B cell (primary cell): ENCODE data around the gene CDKAL1. TPM values are rescaled to one million over a fixed set of nuclear protein-coding genes. Genes with fewer than 3 reads are reported as not detected.

Experiments
- ATAC-seq: fragments of 200-7000 bp; cut with Tn5 transposase; one replicate; pipeline ENCODE4 v1.10.0; 2021; ENCODE audit warnings: low read depth, mild to moderate bottlenecking, moderate number of reproducible peaks, moderate library complexity
- CTCF ChIA-PET: fragments of 350-600 bp; sonication (Branson Sonifier 250); formaldehyde crosslinking; loops from one replicate; lab custom pipeline; 2021; ENCODE audit warnings: antibody characterized with exemption, inconsistent platforms; lab: Charles Lee
- POLR2A ChIA-PET: fragments of 350-600 bp; sonication (Branson Sonifier 250); formaldehyde crosslinking; loops from one replicate; lab custom pipeline; 2021; ENCODE audit warnings: antibody characterized with exemption; lab: Charles Lee
- DNase-seq: peaks from one replicate; pipeline ENCODE4 v3.0.0; 2013
- H2AFZ ChIP-seq: 2 replicates; pipeline ENCODE4 v1.6.1; 2012; ENCODE audit warnings: mild to moderate bottlenecking, low read depth, low read length; ENCODE audit not compliant: insufficient read depth, poor library complexity, severe bottlenecking
- H3K27ac ChIP-seq, 2 donors: 1 replicate in 1 of 2; 2 replicates in 1 of 2; pipeline ENCODE4 v1.5.1; 2012 to 2013; ENCODE audit warnings: low read length in 2 of 2, mild to moderate bottlenecking in 2 of 2, moderate library complexity in 1 of 2
- H3K27me3 ChIP-seq, 4 experiments: fragments of 200-600 bp in 1 of 4; sonication (generic) in 1 of 4; replicated peaks in 1 of 4; 1 replicate in 2 of 4; 2 replicates in 2 of 4; pipeline versions ENCODE4 v1.6.1 to v1.7.0; 2013 to 2016; ENCODE audit warnings: low read length in 3 of 4, mild to moderate bottlenecking in 2 of 4, mixed read lengths in 1 of 4, moderate library complexity in 1 of 4; ENCODE audit not compliant: insufficient read depth in 4 of 4, control insufficient read depth in 3 of 4; ENCODE audit errors: control extremely low read depth in 1 of 4
- H3K36me3 ChIP-seq, 2 experiments: replicated peaks in 1 of 2; 1 replicate in 1 of 2; 2 replicates in 1 of 2; pipeline versions ENCODE4 v1.6.1 to v1.7.1; 2013; ENCODE audit warnings: low read length in 1 of 2; ENCODE audit not compliant: insufficient read depth in 2 of 2, control insufficient read depth in 1 of 2; ENCODE audit errors: control extremely low read depth in 1 of 2, extremely low read depth in 1 of 2
- H3K4me1 ChIP-seq, 2 donors: fragments of 200-600 bp in 1 of 2; sonication (generic) in 1 of 2; 1 replicate in 1 of 2; 2 replicates in 1 of 2; pipeline versions ENCODE4 v1.5.1 to v1.6.1; 2013 to 2017; ENCODE audit warnings: low read length in 2 of 2; ENCODE audit not compliant: control insufficient read depth in 2 of 2, insufficient read depth in 2 of 2
- H3K4me2 ChIP-seq: replicated peaks from 2 replicates; pipeline ENCODE3; 2012; ENCODE audit warnings: mild to moderate bottlenecking, low read depth, low read length; ENCODE audit not compliant: poor library complexity, severe bottlenecking
- H3K4me3 ChIP-seq, 5 experiments: fragments of 200-600 bp in 1 of 5; sonication (generic) in 1 of 5; 1 replicate in 3 of 5; 2 replicates in 2 of 5; pipeline versions ENCODE4 v1.5.1 to v1.7.0; 2011 to 2016; ENCODE audit warnings: low read length in 4 of 5, mild to moderate bottlenecking in 4 of 5, low read depth in 2 of 5, control low read depth in 1 of 5, moderate library complexity in 1 of 5; ENCODE audit not compliant: insufficient read depth in 1 of 5; ENCODE audit errors: control extremely low read depth in 1 of 5, extremely low read depth in 1 of 5
- H3K79me2 ChIP-seq: fragments of 200-600 bp; sonication (generic); one replicate; pipeline ENCODE4 v1.6.0; 2016; ENCODE audit warnings: low read length; ENCODE audit not compliant: control insufficient read depth, insufficient read depth
- H3K9ac ChIP-seq: fragments of 200-600 bp; sonication (generic); 2 replicates; pipeline ENCODE4 v1.6.1; 2017; ENCODE audit warnings: mild to moderate bottlenecking, low read length, moderate library complexity
- H3K9me3 ChIP-seq, 3 donors: one replicate each; pipeline versions ENCODE4 v1.6.1 to v1.7.1; 2013; ENCODE audit warnings: low read length in 2 of 3; ENCODE audit not compliant: control insufficient read depth in 2 of 3, insufficient read depth in 1 of 3; ENCODE audit errors: control extremely low read depth in 1 of 3
- H4K20me1 ChIP-seq: 2 replicates; pipeline ENCODE4 v1.6.0; 2012; ENCODE audit warnings: mild to moderate bottlenecking, low read length; ENCODE audit not compliant: insufficient read depth, control insufficient read depth, poor library complexity, severe bottlenecking
- H3K27ac Mint-ChIP-seq: one replicate; pipeline ENCODE4 v1.8.0; 2021; ENCODE audit warnings: mixed read lengths
- H3K27me3 Mint-ChIP-seq: one replicate; pipeline ENCODE4 v1.8.0; 2021; ENCODE audit warnings: mixed read lengths
- H3K4me1 Mint-ChIP-seq: one replicate; pipeline ENCODE4 v1.8.0; 2021; ENCODE audit warnings: mixed read lengths
- H3K4me3 Mint-ChIP-seq: one replicate; pipeline ENCODE4 v1.8.0; 2021; ENCODE audit warnings: mixed read lengths
- H3K9me3 Mint-ChIP-seq: one replicate; pipeline ENCODE4 v1.8.0; 2022; ENCODE audit warnings: mixed read lengths; ENCODE audit not compliant: insufficient read depth
- CTCF ChIP-seq: fragments of 200-600 bp; IDR thresholded peaks from one replicate; pipeline ENCODE4 v1.8.0; 2022; ENCODE audit warnings: antibody characterized with exemption, mild to moderate bottlenecking
- EZH2 ChIP-seq: IDR thresholded peaks from 2 replicates; pipeline ENCODE4 v1.6.1; 2012; ENCODE audit warnings: borderline replicate concordance, low read depth, mild to moderate bottlenecking, moderate library complexity, low read length; ENCODE audit not compliant: insufficient read depth, poor library complexity, severe bottlenecking
- intact Hi-C: fragments of 100-400 bp; cut with micrococcal nuclease; formaldehyde crosslinking; loops from one replicate; pipeline ENCODE4 v1.10.0; 2022
- polyA plus RNA-seq: library from polyadenylated mRNA; depleted of rRNA; stranded (reverse); fragments of >200 nt; gene quantifications from 2 replicates; pipeline ENCODE4 v1.2.3, GENCODE V29; 2012
- total RNA-seq, 2 donors: library from RNA; stranded (reverse); fragments of 120-200 nt in 1 of 2; gene quantifications; 1 replicate in 1 of 2; 2 replicates in 1 of 2; pipeline versions ENCODE4 v1.2.3 to v1.2.4, GENCODE V29; 2013 to 2022

CDKAL1 gene
- total and polyA plus RNA-seq, 2 donors (not counting 1 experiment from before 2014, with no cell fraction given) = 6.1 to 33.3 TPM

- POLR2A ChIA-PET = no interaction called here
- H3K4me1 ChIP-seq = no peaks in the 10 kb centered on the region
- no peak overlapping the region for H2AFZ ChIP-seq
Observed at GRCh38 chr6:21049148-21049547, 514.9 kb downstream of the CDKAL1 start.

GRCh38 chr6:21049572-21049971 is 515.3 kb downstream of the CDKAL1 start:
- no peak for DNase-seq
- Mint-ChIP-seq H3K27me3 (no peaks in the 10 kb centered on the region), H3K4me1 (peaks cover 6% of the 10 kb centered on the region), H3K9me3 (no peaks in the 10 kb centered on the region), H3K27ac (no peak overlapping the region), H3K4me3 (no peak overlapping the region)
- Histone ChIP-seq H4K20me1 (no peaks in the 10 kb centered on the region), H3K4me1 (no peaks in the 10 kb centered on the region), H2AFZ (no peak overlapping the region), H3K27me3 (no peaks in the 10 kb centered on the region), H3K9me3 (no peaks in the 10 kb centered on the region), H3K9ac (no peak overlapping the region), H3K4me3 (no peak overlapping the region), H3K27ac (no peak overlapping the region), H3K79me2 (no peaks in the 10 kb centered on the region), H3K36me3 (no peaks in the 10 kb centered on the region), H3K4me2 (no peak overlapping the region)
- ChIA-PET CTCF (no interaction called here), POLR2A (no interaction called here)
- intact Hi-C loops = no loop called here
- no peak for TF ChIP-seq CTCF
- TF ChIP-seq EZH2 = no peak
- ATAC-seq = no peak

More at GRCh38 chr6:21049148-21049547, 514.9 kb downstream of the CDKAL1 start:
- Histone ChIP-seq H3K4me3 (no peak overlapping the region), H3K79me2 (no peaks in the 10 kb centered on the region), H3K27ac (no peak overlapping the region), H3K4me2 (no peak overlapping the region), H4K20me1 (no peaks in the 10 kb centered on the region), H3K9ac (no peak overlapping the region), H3K9me3 (no peaks in the 10 kb centered on the region), H3K27me3 (no peaks in the 10 kb centered on the region), H3K36me3 (no peaks in the 10 kb centered on the region)
- TF ChIP-seq EZH2 (no peak), CTCF (no peak)
- intact Hi-C loops = no loop called here
- Mint-ChIP-seq H3K27ac (no peak overlapping the region), H3K4me1 (peaks cover 6% of the 10 kb centered on the region), H3K9me3 (no peaks in the 10 kb centered on the region), H3K4me3 (no peak overlapping the region), H3K27me3 (no peaks in the 10 kb centered on the region)
- DNase-seq (no peak), ATAC-seq (no peak)
- CTCF ChIA-PET = no interaction called here
